Smooth muscle cell of bladder (primary cell): ENCODE results near the gene MYO5A. TPM values are rescaled to one million over a fixed set of nuclear protein-coding genes. Genes with fewer than 3 reads are reported as not detected.

Experiments used
- total RNA-seq: library from RNA; depleted of rRNA; stranded (reverse); fragments of >200 nt; gene quantifications from 2 replicates; pipeline ENCODE4 v1.2.3, GENCODE V29; 2014

MYO5A gene
- total RNA-seq = 28.0 and 33.0 TPM in 2 replicates

DNA sequence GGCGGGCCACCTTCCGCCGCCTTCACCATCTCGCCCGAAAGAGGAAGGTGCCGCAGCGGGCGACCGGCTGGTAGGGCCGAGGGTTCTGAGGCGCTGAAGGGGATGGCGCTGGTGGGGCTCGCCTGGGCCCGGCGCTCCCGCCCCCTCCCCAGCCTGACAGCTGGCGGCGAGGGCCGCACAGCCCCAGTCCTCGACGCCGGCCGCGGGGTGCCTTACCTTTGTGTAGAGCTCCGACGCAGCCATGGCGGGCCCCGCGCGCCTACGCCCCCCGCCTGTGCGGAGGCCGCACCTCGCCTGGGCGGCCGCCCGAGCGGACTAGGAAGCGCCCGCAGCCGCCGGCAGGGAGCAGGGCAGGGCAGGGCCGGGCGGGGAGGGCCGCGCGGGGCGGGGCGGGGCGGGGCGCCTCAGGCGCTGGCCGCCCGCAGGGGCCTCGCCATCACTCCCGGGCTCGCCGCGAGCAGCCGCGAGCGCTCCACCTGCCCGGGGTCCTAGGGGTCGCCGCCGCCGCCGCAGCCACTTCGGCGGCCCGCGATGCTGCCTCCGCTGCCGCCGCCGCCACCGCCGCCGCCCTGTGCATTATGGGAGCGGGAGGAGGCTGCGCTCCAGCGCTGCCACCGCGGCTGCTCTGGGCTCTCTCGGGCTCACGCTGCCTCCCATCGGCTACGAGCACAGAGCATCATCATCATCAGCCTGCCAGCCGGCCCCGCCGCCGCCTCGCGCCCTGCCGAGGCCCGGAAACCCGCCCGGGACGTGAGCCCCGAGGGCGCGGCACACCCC lies at the start of gene MYO5A:
Gene MYO5A, minus strand, starts transcription at position 317 of the 777 bp plus-strand sequence. Its CDS starts 74 bp downstream, at position 243.

DNA sequence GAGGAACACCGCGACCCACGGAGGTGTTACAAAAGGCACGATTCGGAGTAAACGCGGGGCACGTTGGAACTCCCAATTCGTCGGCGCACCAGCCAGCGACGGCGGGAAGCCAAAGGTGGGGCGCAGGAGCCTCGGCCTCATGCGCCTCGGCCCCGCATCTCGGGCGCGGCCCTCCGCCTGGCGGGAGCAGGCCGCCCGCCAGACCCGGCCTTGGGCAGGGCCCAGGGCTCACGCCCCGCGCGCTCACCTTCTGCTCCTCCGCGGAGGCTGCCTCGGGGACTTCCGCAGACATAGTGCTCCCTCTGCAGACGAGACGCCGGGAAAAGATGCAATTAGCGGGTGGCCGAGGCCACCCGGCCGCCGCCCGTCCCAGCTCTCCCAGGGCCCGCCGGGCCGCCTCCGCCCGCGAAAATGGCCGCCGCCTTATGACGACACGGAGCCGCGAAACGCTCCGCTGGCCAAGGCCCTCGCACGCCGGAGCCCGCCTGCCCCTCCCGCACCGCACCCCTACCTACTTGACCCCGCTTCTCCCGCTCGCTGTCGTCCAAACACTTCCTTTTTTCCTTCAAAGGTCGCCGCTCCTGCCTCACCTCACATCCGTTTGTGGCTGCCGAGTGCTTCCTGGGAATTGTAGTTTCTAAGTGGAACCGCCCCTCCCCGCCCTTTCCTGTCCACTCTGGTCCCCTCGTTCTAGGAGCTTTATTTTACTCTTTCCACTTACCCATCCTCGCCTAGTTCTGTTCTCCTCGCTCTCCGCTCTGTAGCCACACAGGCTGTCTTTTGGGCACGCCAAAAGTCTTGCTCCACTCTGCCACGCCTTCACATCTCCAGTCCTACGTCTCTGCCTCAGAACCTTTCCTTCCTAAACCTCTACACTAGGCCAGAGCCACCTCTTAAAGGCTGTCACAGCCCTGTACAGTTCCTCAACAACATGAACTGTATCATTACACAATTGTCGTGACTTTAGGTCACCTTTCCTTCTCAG lies 40.2 kb upstream of the MYO5A start, which contains the start of gene ARPP19:
Gene ARPP19, minus strand, starts transcription at position 430 of the 985 bp plus-strand sequence. Its CDS starts 138 bp downstream, at position 292.

DNA sequence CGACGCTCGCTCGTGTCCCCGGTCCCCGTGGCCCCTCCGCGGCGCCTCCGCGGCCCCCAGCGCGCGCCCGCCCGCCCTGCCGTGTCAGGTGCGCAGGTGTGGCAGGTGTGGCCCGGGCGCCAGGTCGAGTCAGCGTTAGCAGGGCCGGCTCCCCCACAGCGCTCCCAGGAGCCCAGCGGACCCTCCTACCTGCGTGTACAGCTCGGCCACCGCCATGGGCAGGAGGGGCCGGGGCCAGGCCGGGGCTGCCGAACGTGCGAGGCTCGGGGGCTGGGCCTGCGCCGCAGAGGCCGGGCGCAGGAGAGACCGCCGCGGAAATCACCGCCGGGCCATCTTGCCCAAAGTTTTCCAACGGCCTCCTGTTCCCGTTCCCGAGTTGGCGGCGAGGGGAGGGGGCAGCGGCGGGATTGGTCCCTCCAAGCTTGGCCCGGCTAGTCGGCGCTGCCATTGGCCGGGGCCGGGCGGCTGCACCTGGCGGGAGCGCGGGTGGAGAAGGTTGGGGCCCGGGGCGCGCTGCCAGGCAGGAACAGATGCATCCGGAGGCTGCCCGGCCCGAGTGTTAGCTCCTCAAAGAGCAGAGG lies 233.2 kb downstream of the MYO5A start, which contains the start of gene MYO5C:
Gene MYO5C, minus strand, starts transcription at position 384 of the 581 bp plus-strand sequence. Its CDS starts 168 bp downstream, at position 216.

Other genes with a start within 250 kb of the MYO5A start
- 0.09 and 0.14 TPM in 2 replicates for gene MYO5C, start 233.1 kb downstream of the MYO5A start, total RNA-seq
- 43.0 and 57.3 TPM in 2 replicates for gene ARPP19, start 40.1 kb upstream of the MYO5A start, total RNA-seq
- gene ATOSA, start 150.5 kb upstream of the MYO5A start, total RNA-seq = 14.0 and 14.2 TPM in 2 replicates